Measurements from ENCODE around the gene MRPL39.

DNA sequence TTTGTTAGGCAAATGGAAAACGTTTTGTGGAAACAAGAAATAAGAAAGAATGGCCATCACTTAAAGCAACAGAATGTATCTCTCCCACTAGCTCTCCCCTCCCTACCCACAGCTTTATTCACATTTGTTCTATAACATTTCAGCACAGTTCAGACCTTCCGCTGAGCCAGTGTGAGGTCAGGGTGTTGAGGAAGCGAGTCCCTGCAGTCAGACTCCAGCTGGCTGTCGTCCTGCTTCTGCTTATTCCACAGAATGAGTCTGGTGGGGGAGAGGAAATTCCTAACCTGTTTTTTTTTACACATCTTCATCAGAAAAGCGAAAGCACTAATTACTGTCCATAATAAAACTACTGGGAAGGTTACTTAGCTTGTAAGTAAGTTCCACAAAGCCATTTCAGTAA, 39.0 kb downstream of the MRPL39 start:
- TF ChIP-seq, protein P1, sequence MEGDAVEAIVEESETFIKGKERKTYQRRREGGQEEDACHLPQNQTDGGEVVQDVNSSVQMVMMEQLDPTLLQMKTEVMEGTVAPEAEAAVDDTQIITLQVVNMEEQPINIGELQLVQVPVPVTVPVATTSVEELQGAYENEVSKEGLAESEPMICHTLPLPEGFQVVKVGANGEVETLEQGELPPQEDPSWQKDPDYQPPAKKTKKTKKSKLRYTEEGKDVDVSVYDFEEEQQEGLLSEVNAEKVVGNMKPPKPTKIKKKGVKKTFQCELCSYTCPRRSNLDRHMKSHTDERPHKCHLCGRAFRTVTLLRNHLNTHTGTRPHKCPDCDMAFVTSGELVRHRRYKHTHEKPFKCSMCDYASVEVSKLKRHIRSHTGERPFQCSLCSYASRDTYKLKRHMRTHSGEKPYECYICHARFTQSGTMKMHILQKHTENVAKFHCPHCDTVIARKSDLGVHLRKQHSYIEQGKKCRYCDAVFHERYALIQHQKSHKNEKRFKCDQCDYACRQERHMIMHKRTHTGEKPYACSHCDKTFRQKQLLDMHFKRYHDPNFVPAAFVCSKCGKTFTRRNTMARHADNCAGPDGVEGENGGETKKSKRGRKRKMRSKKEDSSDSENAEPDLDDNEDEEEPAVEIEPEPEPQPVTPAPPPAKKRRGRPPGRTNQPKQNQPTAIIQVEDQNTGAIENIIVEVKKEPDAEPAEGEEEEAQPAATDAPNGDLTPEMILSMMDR (IDR thresholded peaks at IDR 0.05) = no peak
- no peak for TF ChIP-seq POLR2A (IDR thresholded peaks at IDR 0.05)
